Esophagus squamous epithelium (tissue), 4 donors: Measurements from ENCODE around the gene SLC17A2.

Experiments used
- CTCF ChIP-seq, 6 experiments: fragments of 450-650 bp in 4 of 6; fragments of 200-600 bp in 2 of 6; sonication (generic) in 2 of 6; IDR thresholded peaks; one replicate each; pipeline ENCODE4 v1.5.1; 2016 to 2019; ENCODE audit warnings: antibody characterized with exemption in 6 of 6, mild to moderate bottlenecking in 4 of 6, moderate library complexity in 4 of 6
- POLR2A ChIP-seq, 4 donors: fragments of 450-650 bp; IDR thresholded peaks; one replicate each; pipeline ENCODE4 v1.6.1; 2017; ENCODE audit warnings: antibody characterized with exemption in 4 of 4, mild to moderate bottlenecking in 4 of 4, moderate library complexity in 3 of 4

GRCh38 chr6:25866011-25866410 is 64.5 kb downstream of the SLC17A2 start:
- TF ChIP-seq CTCF (IDR thresholded peaks at IDR 0.05): no peak
- TF ChIP-seq POLR2A (IDR thresholded peaks at IDR 0.05): no peak
